RWPE1 (cell line): ENCODE data around the gene DEPP1.
A peak's percentile ranks its signal among the peaks of the same experiment; 100 is the strongest.

Experiments
- CTCF ChIA-PET: fragments of 350-600 bp; sonication (Branson Sonifier 250); formaldehyde crosslinking; extraction: SDS; loops from one replicate; lab custom pipeline; 2021; lab: Yijun Ruan, JAX
- POLR2A ChIA-PET: fragments of 400-600 bp; formaldehyde crosslinking; extraction: SDS; loops from one replicate; lab custom pipeline; 2020; ENCODE audit warnings: antibody characterized with exemption; ENCODE audit not compliant: low non-redundant PET; lab: Yijun Ruan, JAX
- DNase-seq: peaks from one replicate; pipeline ENCODE4 v3.0.0; 2012; ENCODE audit warnings: low spot score
- H3K27ac ChIP-seq: fragments of 450-650 bp; 2 replicates; pipeline ENCODE4 v1.5.1; 2017
- CTCF ChIP-seq: fragments of 450-650 bp; conservative IDR thresholded peaks from 2 replicates; pipeline ENCODE4 v1.5.1; 2017; ENCODE audit warnings: low read depth, mild to moderate bottlenecking

Gene DEPP1

DNA sequence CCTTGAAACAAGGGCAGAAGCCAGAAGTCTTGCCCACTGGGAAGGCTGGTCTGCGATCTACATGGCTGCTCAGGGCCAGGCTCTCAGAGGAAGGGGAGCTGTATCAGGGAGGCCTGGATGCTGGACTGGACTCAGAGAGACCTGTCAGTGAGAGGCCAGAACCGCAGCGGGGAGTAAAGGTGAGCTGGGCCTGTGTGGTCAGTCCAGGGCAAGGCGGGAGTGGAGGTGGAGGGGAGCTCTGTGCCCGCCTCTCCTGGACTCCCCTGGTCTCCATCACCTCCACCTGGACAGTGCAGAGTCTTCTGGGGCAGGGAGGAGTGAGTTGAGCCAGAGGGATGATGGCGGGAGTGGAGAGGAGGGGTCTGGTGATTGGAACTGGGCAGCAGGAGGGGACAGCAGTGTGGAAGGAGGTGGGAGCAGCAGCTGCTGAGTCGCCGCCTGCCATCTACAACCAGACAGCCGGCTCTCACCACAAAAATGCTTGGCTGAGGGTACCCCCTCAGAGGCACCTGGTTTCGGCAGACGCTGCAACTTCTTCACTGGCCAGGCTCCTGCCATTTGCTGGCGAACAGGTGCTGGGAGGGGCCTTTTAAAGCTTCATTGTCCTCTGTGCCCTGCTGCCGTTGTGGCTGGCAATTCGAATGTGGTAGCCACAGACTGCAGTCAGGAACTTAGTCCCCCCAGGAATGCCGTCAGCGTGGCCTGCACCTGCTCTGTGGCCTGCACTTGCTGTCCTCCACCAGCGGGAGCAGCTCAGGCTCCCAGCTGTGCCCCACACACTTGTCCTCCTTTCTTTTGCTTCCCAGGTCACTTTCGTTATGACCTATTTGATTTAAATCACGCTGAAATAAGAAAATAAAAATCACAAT lies 15.5 kb downstream of the DEPP1 start:
- no peak overlapping the region for H3K27ac ChIP-seq
- POLR2A ChIA-PET: no interaction called here
- CTCF ChIA-PET: interaction anchor here (0.6 kb wide), 1 partner anchor 1483 kb away, joined by 3 read pairs; no protein-coding TSS in a partner anchor
- TF ChIP-seq CTCF: 0 out of 2 replicates have a peak, but pooled peaks have one; percentile 15
- DNase-seq: no peak

GRCh38 chr10:44961931-44962750 lies 16.5 kb downstream of the DEPP1 start:
- ChIA-PET CTCF (interaction anchor here (0.6 to 0.9 kb wide), 3 partner anchors 11 to 30 kb away, joined by 3 read pairs; no protein-coding TSS in a partner anchor), POLR2A (no interaction called here)
- DNase-seq: no peak
- no peak overlapping the region for H3K27ac ChIP-seq
- no peak for TF ChIP-seq CTCF

DNA sequence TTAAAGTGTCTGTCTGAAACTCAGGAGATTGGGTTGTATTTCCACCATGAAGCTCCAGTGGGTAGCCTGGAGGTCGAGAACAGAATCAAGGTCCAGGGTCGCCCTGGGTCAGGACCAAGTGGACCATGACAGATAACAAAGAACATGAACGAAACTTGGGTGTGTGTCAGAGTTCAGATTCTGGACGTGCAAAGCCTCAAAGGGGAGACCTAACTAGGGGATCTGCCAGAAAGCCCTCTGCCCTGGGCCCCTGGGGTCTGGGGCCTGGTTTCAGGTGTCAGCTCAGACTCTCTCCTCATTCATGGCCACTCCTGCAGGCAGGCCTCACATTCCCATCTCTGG lies 17.4 kb downstream of the DEPP1 start:
- no peak overlapping the region for H3K27ac ChIP-seq
- POLR2A ChIA-PET: no interaction called here
- CTCF ChIA-PET: interaction anchor here (0.7 to 0.9 kb wide), 2 partner anchors 28 to 29 kb away, joined by 3 read pairs; no protein-coding TSS in a partner anchor
- no peak for DNase-seq
- TF ChIP-seq CTCF: no peak

DNA sequence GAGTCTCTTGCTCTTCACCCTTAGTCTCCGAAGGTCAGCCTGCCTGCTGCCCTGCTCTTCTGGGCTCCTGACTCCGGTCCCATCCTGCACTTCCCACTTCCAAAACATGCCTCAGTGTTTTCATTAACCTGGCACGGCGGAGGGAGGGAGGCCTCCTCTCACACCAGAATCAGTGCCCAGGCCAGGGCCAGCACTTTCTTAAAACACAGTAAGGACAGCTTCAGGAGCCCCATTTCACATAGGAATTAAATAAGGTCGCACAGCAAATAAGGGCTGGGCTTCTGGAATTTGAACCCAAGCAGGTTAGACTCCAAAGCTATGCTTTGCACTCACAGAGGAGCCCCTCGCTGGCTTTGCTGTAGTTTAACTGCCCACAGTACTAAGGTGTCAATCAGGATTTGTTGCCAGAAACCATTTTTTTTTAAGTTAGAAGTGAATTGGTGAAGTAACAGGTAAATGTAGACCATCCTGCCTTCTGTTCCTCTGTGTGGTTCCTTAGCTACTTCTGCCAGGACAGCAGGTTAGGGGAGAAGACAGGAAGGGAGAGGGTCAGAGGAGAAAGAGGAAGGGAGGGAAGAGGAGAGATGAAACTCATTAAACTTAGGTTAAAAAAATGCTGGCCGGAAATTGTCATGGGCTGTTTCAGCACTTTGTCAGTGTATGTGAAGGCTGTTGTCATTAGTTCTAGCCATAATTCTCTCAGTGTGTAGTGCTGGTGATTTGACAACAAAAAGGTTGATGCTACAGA lies 18.0 kb downstream of the DEPP1 start:
- no peak for DNase-seq
- TF ChIP-seq CTCF: no peak
- POLR2A ChIA-PET: no interaction called here
- CTCF ChIA-PET: no interaction called here
- H3K27ac ChIP-seq: no peak overlapping the region

GRCh38 chr10:44960088-44960460 lies 18.5 kb downstream of the DEPP1 start:
- ChIA-PET CTCF (no interaction called here), POLR2A (interaction anchor here (0.5 kb wide), 1 partner anchor 184 kb away, joined by 3 read pairs; no protein-coding TSS in a partner anchor)
- peak overlapping the region; percentile 72; the same call in 1 of the 2 replicates for H3K27ac ChIP-seq
- DNase-seq: peak; percentile 1
- no peak for TF ChIP-seq CTCF
